Activated CD4-positive, alpha-beta T cell treated with anti-CD3 and anti-CD28 coated beads for 4 hours (primary cell): ENCODE data around the gene TBC1D3C.
"Not testable (repeated sequence)": the region's sequence is repeated elsewhere in the genome, so short reads cannot be mapped to it uniquely, and the experiment has no call there.

Source experiments
- DNase-seq, 2 donors: peaks; one replicate each; pipeline ENCODE4 v3.0.0-alpha.2; 2020

The TBC1D3C gene

GRCh38 chr17:38068534-38068933 is at the start of gene TBC1D3C:
TSS of gene TBC1D3C (minus strand) at chr17:38068634. CDS start at chr17:38067066, 1,568 bp downstream.
- not testable (repeated sequence) for DNase-seq

- DNase-seq = not testable (repeated sequence)
These were observed 30.8 kb upstream of the TBC1D3C start for GRCh38 chr17:38099262-38099661.

GRCh38 chr17:38094059-38094694 is 25.7 kb upstream of the TBC1D3C start:
- not testable (repeated sequence) for DNase-seq

- not testable (repeated sequence) for DNase-seq
These were observed 19.7 kb upstream of the TBC1D3C start for GRCh38 chr17:38088120-38088519.

GRCh38 chr17:38087344-38087743 is 18.9 kb upstream of the TBC1D3C start:
- DNase-seq = not testable (repeated sequence)
